Activated CD4-positive, CD25-positive, alpha-beta regulatory T cell (primary cell): ENCODE data around the gene PPP1R13L.
"Not testable (repeated sequence)": the region's sequence is repeated elsewhere in the genome, so short reads cannot be mapped to it uniquely, and the experiment has no call there.

Experiments used
- DNase-seq, 4 experiments: peaks; one replicate each; lab custom pipeline; 2025; lab: John Stamatoyannopoulos, UW

Gene PPP1R13L

GRCh38 chr19:45432543-45432942, 27.7 kb upstream of the PPP1R13L start:
- DNase-seq, result not testable (repeated sequence)

- not testable (repeated sequence) for DNase-seq
These were observed 26.1 kb upstream of the PPP1R13L start for GRCh38 chr19:45431008-45431407.

GRCh38 chr19:45429896-45430295, 25.0 kb upstream of the PPP1R13L start:
- DNase-seq, result not testable (repeated sequence)

- DNase-seq, result peak in 1 of 4 experiments; percentile 8
These were observed 23.7 kb upstream of the PPP1R13L start for GRCh38 chr19:45428384-45429231.

- no peak for DNase-seq
These were observed 19.6 kb upstream of the PPP1R13L start for GRCh38 chr19:45424191-45425058.

GRCh38 chr19:45423589-45424190, 18.8 kb upstream of the PPP1R13L start, which contains the start of gene ERCC1:
Gene ERCC1, minus strand, starts transcription at chr19:45423917. Its CDS starts 543 bp downstream, at chr19:45423374.
- DNase-seq, result peak in 3 of 4 experiments; percentile 46 to 72 (median 61)

- DNase-seq, result peak in 1 of 4 experiments; percentile 63
These were observed 18.2 kb upstream of the PPP1R13L start for GRCh38 chr19:45423033-45423588.

- no peak for DNase-seq
These were observed 17.2 kb upstream of the PPP1R13L start for GRCh38 chr19:45421947-45422498.

GRCh38 chr19:45420871-45421270, 16.0 kb upstream of the PPP1R13L start:
- DNase-seq, result no peak

GRCh38 chr19:45420356-45420755, 15.5 kb upstream of the PPP1R13L start:
- no peak for DNase-seq

GRCh38 chr19:45419895-45420294, 15.0 kb upstream of the PPP1R13L start:
- DNase-seq, result no peak

- DNase-seq, result no peak
These were observed 14.5 kb upstream of the PPP1R13L start for GRCh38 chr19:45419396-45419795.

GRCh38 chr19:45418802-45419201, 13.9 kb upstream of the PPP1R13L start:
- DNase-seq, result no peak

GRCh38 chr19:45417151-45417550, 12.3 kb upstream of the PPP1R13L start:
- DNase-seq, result no peak

- DNase-seq, result no peak
These were observed 9.6 kb upstream of the PPP1R13L start for GRCh38 chr19:45414468-45414867.

GRCh38 chr19:45413497-45413896, 8.6 kb upstream of the PPP1R13L start:
- DNase-seq, result no peak

GRCh38 chr19:45410330-45410729, 5.5 kb upstream of the PPP1R13L start:
- not testable (repeated sequence) for DNase-seq

GRCh38 chr19:45409557-45409920, 4.7 kb upstream of the PPP1R13L start:
- no peak for DNase-seq

- DNase-seq, result no peak
These were observed 4.1 kb upstream of the PPP1R13L start for GRCh38 chr19:45408830-45409556.

GRCh38 chr19:45408121-45408520, 3.3 kb upstream of the PPP1R13L start:
- DNase-seq, result no peak

GRCh38 chr19:45407585-45407984, 2.7 kb upstream of the PPP1R13L start:
- DNase-seq, result not testable (repeated sequence)
